ENCODE measurements around the gene PP2D1. TPM values are rescaled to one million over a fixed set of nuclear protein-coding genes. Genes with fewer than 3 reads are reported as not detected.
A peak's percentile ranks its signal among the peaks of the same experiment; 100 is the strongest.

PP2D1 gene
- total RNA-seq, 1 experiment from 2014 or later: not detected

DNA sequence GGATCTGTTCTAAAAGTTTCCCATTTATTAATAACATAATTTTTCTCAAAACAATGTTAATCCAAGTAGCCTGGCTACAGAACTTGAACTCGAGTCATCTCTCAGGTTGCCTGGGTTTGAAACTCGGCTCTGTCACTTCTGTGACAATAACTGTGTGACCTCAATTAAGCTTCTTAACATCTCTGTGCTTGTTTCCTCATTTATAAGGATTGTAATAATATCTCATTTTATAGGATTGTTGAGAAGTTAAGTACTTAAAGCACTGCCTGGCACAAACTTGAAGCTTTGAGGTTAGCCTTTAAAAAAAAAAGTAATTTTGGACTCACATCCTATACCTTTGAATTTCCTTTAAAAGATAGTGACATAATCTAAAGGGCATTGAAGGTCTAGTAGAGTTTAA, 61.7 kb downstream of the PP2D1 start:
- no peak for DNase-seq (ENCODE audit: low spot score)
- POLR2A ChIA-PET (ENCODE audit: low non-redundant PET): no interaction called here
- intact Hi-C loops (cut with micrococcal nuclease; ENCODE audit: unreplicated experiment): no loop called here

DNA sequence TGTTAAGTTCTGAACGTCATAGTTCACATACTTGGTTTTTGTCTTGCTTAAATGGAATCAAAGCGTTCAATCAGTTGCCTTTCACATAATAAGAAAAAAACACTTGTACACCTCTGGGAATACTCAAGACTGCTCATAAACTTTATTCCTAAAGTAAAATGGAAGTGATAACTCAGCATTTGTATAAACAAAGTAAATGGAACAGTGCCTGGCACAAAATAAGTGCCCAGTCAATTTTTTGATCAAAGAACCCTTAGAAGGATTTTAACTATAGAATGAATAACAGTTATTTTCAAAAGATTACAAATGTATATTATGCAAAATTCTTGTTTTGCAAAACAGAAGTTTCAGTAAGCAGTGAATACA, 63.9 kb downstream of the PP2D1 start:
- H3K4me3 ChIP-seq (ENCODE audit: low read depth, low read length, poor library complexity, severe bottlenecking): peak overlapping the region; percentile 90
- no peaks in the 10 kb centered on the region for H3K27me3 ChIP-seq (replicated peaks; ENCODE audit: insufficient read depth, low read depth, low read length, poor library complexity)
- peaks cover 7% of the 10 kb centered on the region for H3K4me1 ChIP-seq (ENCODE audit: insufficient read depth, low read length, poor library complexity, severe bottlenecking)
- no TSS peak for BruUV-seq (replicated peaks)
- no peaks in the 10 kb centered on the region for H3K9me3 ChIP-seq (ENCODE audit: low read depth, low read length, poor library complexity, severe bottlenecking)
- CTCF ChIA-PET: no interaction called here
- POLR2A ChIA-PET (ENCODE audit: low non-redundant PET): no interaction called here
- H3K36me3 ChIP-seq (ENCODE audit: insufficient read depth, low read length, poor library complexity, severe bottlenecking): peaks cover 21% of the 10 kb centered on the region
- TF ChIP-seq, protein P1, sequence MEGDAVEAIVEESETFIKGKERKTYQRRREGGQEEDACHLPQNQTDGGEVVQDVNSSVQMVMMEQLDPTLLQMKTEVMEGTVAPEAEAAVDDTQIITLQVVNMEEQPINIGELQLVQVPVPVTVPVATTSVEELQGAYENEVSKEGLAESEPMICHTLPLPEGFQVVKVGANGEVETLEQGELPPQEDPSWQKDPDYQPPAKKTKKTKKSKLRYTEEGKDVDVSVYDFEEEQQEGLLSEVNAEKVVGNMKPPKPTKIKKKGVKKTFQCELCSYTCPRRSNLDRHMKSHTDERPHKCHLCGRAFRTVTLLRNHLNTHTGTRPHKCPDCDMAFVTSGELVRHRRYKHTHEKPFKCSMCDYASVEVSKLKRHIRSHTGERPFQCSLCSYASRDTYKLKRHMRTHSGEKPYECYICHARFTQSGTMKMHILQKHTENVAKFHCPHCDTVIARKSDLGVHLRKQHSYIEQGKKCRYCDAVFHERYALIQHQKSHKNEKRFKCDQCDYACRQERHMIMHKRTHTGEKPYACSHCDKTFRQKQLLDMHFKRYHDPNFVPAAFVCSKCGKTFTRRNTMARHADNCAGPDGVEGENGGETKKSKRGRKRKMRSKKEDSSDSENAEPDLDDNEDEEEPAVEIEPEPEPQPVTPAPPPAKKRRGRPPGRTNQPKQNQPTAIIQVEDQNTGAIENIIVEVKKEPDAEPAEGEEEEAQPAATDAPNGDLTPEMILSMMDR (conservative IDR thresholded peaks at IDR 0.05; ENCODE audit: low read depth, low read length): no peak
- no peak for TF ChIP-seq EZH2 (IDR thresholded peaks at IDR 0.05; ENCODE audit: borderline replicate concordance, low read depth, low read length, poor library complexity, severe bottlenecking)
- peak overlapping the region; percentile 93 for H3K27ac ChIP-seq (ENCODE audit: low read depth, low read length, poor library complexity, severe bottlenecking)
- no peak for DNase-seq (ENCODE audit: low spot score)
- intact Hi-C loops (cut with micrococcal nuclease; ENCODE audit: unreplicated experiment): loop anchor here (5.0 kb wide), 1 partner anchor 94 kb away; the partner anchor contains the start of gene KAT2B

More for the DNA sequence above, 61.7 kb downstream of the PP2D1 start:
- H3K4me1 ChIP-seq (ENCODE audit: insufficient read depth, low read length, poor library complexity, severe bottlenecking): peaks cover 7% of the 10 kb centered on the region
- TF ChIP-seq, protein P1 (conservative IDR thresholded peaks at IDR 0.05; ENCODE audit: low read depth, low read length): no peak
- no peak for TF ChIP-seq EZH2 (IDR thresholded peaks at IDR 0.05; ENCODE audit: borderline replicate concordance, low read depth, low read length, poor library complexity, severe bottlenecking)
- no peaks in the 10 kb centered on the region for H3K9me3 ChIP-seq (ENCODE audit: low read depth, low read length, poor library complexity, severe bottlenecking)
- H3K4me3 ChIP-seq (ENCODE audit: low read depth, low read length, poor library complexity, severe bottlenecking): no peak overlapping the region
- no TSS peak for BruUV-seq (replicated peaks)
- CTCF ChIA-PET: no interaction called here
- H3K36me3 ChIP-seq (ENCODE audit: insufficient read depth, low read length, poor library complexity, severe bottlenecking): peaks cover 37% of the 10 kb centered on the region
- H3K27ac ChIP-seq (ENCODE audit: low read depth, low read length, poor library complexity, severe bottlenecking): no peak overlapping the region
- no peaks in the 10 kb centered on the region for H3K27me3 ChIP-seq (replicated peaks; ENCODE audit: insufficient read depth, low read depth, low read length, poor library complexity)

DNA sequence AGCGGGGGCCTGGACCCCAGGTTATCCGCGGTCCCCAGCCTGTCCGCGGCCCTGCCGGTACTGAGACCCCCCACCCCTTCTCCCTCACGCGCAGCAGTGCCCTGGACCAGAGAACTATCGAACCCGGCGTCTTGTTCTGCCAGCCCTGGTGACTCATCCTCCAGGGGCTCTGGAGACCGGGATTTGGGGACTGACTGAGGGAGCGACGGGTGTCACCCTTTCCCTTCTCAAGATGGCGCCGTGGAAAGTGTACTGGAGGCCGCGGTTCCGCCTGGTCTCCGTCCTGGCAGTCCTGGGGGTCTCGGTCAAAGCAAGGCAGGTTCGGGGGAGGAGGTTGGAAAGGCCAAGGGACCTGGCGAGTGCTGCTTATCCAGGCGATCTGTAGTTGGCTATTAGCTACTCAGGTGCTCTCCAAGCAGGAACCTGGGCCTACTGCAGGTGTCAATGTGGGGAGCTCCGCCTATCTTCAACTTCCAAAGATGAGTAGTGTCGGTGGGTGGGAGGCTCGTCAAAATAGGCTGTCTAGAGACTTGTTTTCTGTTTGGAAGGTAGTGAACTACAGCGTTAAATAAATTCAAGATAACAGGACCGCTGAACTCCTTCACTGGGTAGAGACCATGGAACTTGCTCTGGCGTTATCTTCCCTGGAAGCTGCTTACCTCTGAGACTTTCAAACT, 64.4 kb downstream of the PP2D1 start:
- no peaks in the 10 kb centered on the region for H3K9me3 ChIP-seq (ENCODE audit: low read depth, low read length, poor library complexity, severe bottlenecking)
- no peaks in the 10 kb centered on the region for H3K27me3 ChIP-seq (replicated peaks; ENCODE audit: insufficient read depth, low read depth, low read length, poor library complexity)
- H3K36me3 ChIP-seq (ENCODE audit: insufficient read depth, low read length, poor library complexity, severe bottlenecking): peaks cover 21% of the 10 kb centered on the region
- H3K27ac ChIP-seq (ENCODE audit: low read depth, low read length, poor library complexity, severe bottlenecking): peak overlapping the region; percentile 93
- peaks cover 7% of the 10 kb centered on the region for H3K4me1 ChIP-seq (ENCODE audit: insufficient read depth, low read length, poor library complexity, severe bottlenecking)
- peak overlapping the region; percentile 90 for H3K4me3 ChIP-seq (ENCODE audit: low read depth, low read length, poor library complexity, severe bottlenecking)
- POLR2A ChIA-PET (ENCODE audit: low non-redundant PET): interaction anchor here (0.5 kb wide), 1 partner anchor 239 kb away, joined by 11 read pairs; no protein-coding TSS in a partner anchor
- CTCF ChIA-PET: no interaction called here
- intact Hi-C loops (cut with micrococcal nuclease; ENCODE audit: unreplicated experiment): loop anchor here (2.0 to 5.0 kb wide), 2 partner anchors 59 to 95 kb away; partner anchors contain the start of gene KAT2B
- TF ChIP-seq EZH2 (IDR thresholded peaks at IDR 0.05; ENCODE audit: borderline replicate concordance, low read depth, low read length, poor library complexity, severe bottlenecking): no peak
- TF ChIP-seq, protein P1 (conservative IDR thresholded peaks at IDR 0.05; ENCODE audit: low read depth, low read length): no peak
- BruUV-seq (replicated peaks): TSS peak; percentile 51
- peak; percentile 68 for DNase-seq (ENCODE audit: low spot score)

Data from A673 (cell line).